ENCODE results near the gene RNF112. TPM values are rescaled to one million over a fixed set of nuclear protein-coding genes. Genes with fewer than 3 reads are reported as not detected.
"Not testable (repeated sequence)": the region's sequence is repeated elsewhere in the genome, so short reads cannot be mapped to it uniquely, and the experiment has no call there.

The RNF112 gene
- total RNA-seq, 2 donors from 2014 or later, result 0.25 to 0.57 TPM

GRCh38 chr17:19417611-19418010 lies 6.6 kb downstream of the RNF112 start:
- Mint-ChIP-seq H3K36me3 (ENCODE audit: low read depth) (no peaks in the 10 kb centered on the region), H3K4me1 (peaks cover 11% of the 10 kb centered on the region), H3K27ac (peak overlapping the region; percentile 89), H3K27me3 (peaks cover 6% of the 10 kb centered on the region), H3K4me3 (peak overlapping the region; percentile 7)
- H3K9me3 ChIP-seq (ENCODE audit: control insufficient read depth, low read length, poor library complexity, severe bottlenecking), result no peaks in the 10 kb centered on the region
- DNase-seq (no peak), ATAC-seq (peak; percentile 65)

DNA sequence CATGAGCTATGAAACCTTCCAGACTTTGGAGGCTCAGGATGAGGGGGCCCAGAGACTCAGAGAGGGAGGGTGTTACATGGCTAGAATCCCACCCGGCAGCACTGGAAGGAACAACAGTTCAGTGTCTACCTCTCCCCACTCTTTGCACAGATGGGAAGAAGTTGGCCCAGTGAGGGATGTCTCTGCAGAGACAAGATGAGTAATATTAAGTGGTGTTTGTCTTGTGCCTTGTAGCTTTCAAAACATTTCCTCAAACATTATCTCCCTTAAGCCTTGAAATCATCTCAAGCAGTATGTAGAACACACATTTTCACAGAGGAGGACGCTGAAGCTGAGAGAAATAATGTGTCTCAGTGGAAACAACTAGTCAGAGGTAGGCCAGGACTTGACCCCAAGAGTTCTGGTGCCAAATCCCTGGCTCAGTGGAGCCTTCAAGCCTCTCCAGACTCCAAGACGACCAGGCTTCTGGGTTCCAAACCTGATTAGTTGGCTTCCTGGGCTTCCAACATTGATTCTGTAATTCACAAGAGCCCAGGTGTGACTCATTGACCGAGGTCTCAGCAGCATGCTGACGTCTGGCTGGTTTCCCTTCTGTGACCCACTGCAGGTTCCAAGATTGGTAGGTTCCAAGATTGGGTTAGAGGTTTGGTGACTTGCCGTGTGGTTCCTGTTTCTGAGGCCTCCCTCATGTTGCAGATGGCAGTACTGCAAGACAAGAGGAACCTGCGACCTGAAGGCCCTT lies 7.4 kb downstream of the RNF112 start:
- Mint-ChIP-seq H3K4me1 (peaks cover 11% of the 10 kb centered on the region), H3K36me3 (ENCODE audit: low read depth) (no peaks in the 10 kb centered on the region)

DNA sequence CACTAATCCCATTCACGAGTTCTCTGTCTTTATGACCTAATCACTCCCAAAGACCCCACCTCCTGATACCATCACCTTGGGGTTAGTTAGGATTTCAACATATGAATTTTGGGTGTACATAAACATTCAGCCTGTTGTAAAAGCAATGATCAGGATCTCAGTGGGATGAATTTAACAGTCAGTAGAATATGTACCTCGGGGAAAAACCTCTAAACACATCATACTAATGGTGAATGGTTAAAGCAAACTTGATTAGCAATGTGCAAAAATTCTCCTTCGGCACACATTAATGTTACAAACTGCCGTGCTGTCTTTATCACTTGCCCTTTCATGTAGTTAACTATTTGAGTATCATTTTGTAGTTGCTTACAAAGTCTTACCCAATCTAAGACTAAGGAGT lies 10.2 kb downstream of the RNF112 start:
- H3K27me3 Mint-ChIP-seq, result peaks cover 13% of the 10 kb centered on the region
- ATAC-seq (no peak), DNase-seq (no peak)
- no peaks in the 10 kb centered on the region for H3K9me3 ChIP-seq (ENCODE audit: control insufficient read depth, low read length, poor library complexity, severe bottlenecking)
- H3K36me3 Mint-ChIP-seq (ENCODE audit: low read depth), result no peaks in the 10 kb centered on the region
- H3K27ac Mint-ChIP-seq, result no peak overlapping the region
- no peak overlapping the region for H3K4me3 Mint-ChIP-seq
- H3K4me1 Mint-ChIP-seq, result peaks cover 11% of the 10 kb centered on the region

More for the DNA sequence above, 7.4 kb downstream of the RNF112 start:
- Mint-ChIP-seq H3K27ac (peak overlapping the region; percentile 89), H3K4me3 (no peak overlapping the region), H3K27me3 (peaks cover 6% of the 10 kb centered on the region)
- DNase-seq (no peak), ATAC-seq (peak; percentile 87)
- no peaks in the 10 kb centered on the region for H3K9me3 ChIP-seq (ENCODE audit: control insufficient read depth, low read length, poor library complexity, severe bottlenecking)

- peaks cover 18% of the 10 kb centered on the region for H3K27me3 Mint-ChIP-seq
- no peak for ATAC-seq
- peaks cover 11% of the 10 kb centered on the region for H3K4me1 Mint-ChIP-seq
Measured at GRCh38 chr17:19421926-19422325, 10.9 kb downstream of the RNF112 start.

DNA sequence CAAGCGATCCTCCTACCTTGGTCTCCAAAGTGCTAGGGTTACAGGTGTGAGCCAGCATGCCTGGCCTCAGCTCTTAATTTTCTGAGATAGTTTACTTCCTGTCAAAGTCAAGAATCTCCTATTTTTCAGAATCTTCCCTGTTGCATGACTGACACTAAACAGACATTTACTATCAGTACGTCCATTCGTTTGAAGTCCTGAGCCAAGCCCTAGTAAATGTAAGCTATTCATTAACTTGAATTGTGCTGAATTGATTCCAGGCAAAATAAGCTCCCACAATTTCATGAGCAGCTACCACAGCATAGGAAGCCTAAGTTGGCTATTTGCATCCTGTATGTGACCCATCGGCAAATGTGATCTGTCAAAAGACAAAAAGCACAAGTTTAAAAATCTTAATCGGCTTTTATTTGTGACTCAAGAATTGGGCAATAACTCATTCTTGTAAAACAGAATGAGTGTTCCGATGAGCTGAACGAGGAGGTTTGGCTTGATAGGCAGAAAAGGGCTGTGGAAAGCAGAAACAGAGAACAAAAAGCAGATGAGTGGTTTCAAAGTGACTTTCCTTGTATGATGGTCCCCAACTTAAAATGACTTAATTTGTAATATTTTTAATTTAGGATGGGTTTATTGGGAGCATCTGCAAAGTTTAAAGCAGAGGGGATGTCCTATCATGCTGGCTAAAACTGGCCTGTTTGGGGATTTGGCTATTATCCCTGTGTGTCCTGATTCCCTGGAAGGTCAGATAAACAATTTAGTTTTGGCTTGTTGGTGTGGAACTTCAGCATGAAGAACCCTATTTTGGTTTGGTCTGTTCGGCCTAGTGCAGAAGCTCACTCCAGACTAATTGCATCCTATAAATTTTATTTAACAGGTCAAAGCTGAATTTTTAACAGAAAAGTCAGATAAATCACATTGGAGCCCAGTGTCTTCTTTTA lies 14.2 kb downstream of the RNF112 start:
- Mint-ChIP-seq H3K27ac (peak overlapping the region; percentile 9), H3K27me3 (peaks cover 18% of the 10 kb centered on the region), H3K4me3 (no peak overlapping the region)

More at GRCh38 chr17:19421926-19422325, 10.9 kb downstream of the RNF112 start:
- no peaks in the 10 kb centered on the region for H3K36me3 Mint-ChIP-seq (ENCODE audit: low read depth)
- no peak overlapping the region for H3K27ac Mint-ChIP-seq
- DNase-seq, result no peak
- H3K4me3 Mint-ChIP-seq, result no peak overlapping the region
- H3K9me3 ChIP-seq (ENCODE audit: control insufficient read depth, low read length, poor library complexity, severe bottlenecking), result no peaks in the 10 kb centered on the region

GRCh38 chr17:19426631-19427030 lies 15.6 kb downstream of the RNF112 start:
- Mint-ChIP-seq H3K27ac (no peak overlapping the region), H3K27me3 (peaks cover 12% of the 10 kb centered on the region), H3K4me3 (no peak overlapping the region), H3K36me3 (ENCODE audit: low read depth) (no peaks in the 10 kb centered on the region), H3K4me1 (no peaks in the 10 kb centered on the region)
- H3K9me3 ChIP-seq (ENCODE audit: control insufficient read depth, low read length, poor library complexity, severe bottlenecking), result no peaks in the 10 kb centered on the region
- no peak for DNase-seq
- no peak for ATAC-seq

More for the DNA sequence above, 14.2 kb downstream of the RNF112 start:
- DNase-seq, result no peak
- H3K9me3 ChIP-seq (ENCODE audit: control insufficient read depth, low read length, poor library complexity, severe bottlenecking), result no peaks in the 10 kb centered on the region
- Mint-ChIP-seq H3K36me3 (ENCODE audit: low read depth) (no peaks in the 10 kb centered on the region), H3K4me1 (no peaks in the 10 kb centered on the region)
- no peak for ATAC-seq

GRCh38 chr17:19431691-19432090 lies 20.7 kb downstream of the RNF112 start:
- H3K36me3 Mint-ChIP-seq (ENCODE audit: low read depth), result no peaks in the 10 kb centered on the region
- ATAC-seq, result no peak
- no peaks in the 10 kb centered on the region for H3K4me1 Mint-ChIP-seq
- no peaks in the 10 kb centered on the region for H3K27me3 Mint-ChIP-seq
- DNase-seq, result no peak
- no peak overlapping the region for H3K4me3 Mint-ChIP-seq
- no peaks in the 10 kb centered on the region for H3K9me3 ChIP-seq (ENCODE audit: control insufficient read depth, low read length, poor library complexity, severe bottlenecking)
- H3K27ac Mint-ChIP-seq, result no peak overlapping the region

DNA sequence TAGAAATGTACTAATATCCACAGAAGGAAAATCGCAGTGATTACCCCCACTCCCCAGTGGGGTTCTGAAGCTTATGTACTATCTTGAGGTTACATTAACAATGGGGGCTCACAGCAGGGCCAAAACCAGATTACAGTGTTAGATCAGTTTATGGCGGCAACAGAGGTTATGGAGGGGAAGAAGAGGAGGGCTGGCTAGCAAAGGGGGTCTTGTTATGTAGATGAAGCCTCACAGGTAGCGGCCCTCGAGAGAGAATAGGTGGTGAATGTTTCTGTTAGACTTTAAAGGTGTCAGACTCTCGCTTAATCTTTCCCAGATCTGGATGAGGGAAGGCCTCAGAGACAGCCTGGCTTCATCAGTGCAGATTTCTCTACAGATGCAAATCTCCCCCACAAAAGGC lies 22.2 kb downstream of the RNF112 start:
- no peak overlapping the region for H3K27ac Mint-ChIP-seq
- DNase-seq (no peak), ATAC-seq (no peak)
- no peak overlapping the region for H3K4me3 Mint-ChIP-seq
- H3K4me1 Mint-ChIP-seq, result no peaks in the 10 kb centered on the region
- H3K27me3 Mint-ChIP-seq, result no peaks in the 10 kb centered on the region
- H3K9me3 ChIP-seq (ENCODE audit: control insufficient read depth, low read length, poor library complexity, severe bottlenecking), result no peaks in the 10 kb centered on the region
- H3K36me3 Mint-ChIP-seq (ENCODE audit: low read depth), result no peaks in the 10 kb centered on the region

DNA sequence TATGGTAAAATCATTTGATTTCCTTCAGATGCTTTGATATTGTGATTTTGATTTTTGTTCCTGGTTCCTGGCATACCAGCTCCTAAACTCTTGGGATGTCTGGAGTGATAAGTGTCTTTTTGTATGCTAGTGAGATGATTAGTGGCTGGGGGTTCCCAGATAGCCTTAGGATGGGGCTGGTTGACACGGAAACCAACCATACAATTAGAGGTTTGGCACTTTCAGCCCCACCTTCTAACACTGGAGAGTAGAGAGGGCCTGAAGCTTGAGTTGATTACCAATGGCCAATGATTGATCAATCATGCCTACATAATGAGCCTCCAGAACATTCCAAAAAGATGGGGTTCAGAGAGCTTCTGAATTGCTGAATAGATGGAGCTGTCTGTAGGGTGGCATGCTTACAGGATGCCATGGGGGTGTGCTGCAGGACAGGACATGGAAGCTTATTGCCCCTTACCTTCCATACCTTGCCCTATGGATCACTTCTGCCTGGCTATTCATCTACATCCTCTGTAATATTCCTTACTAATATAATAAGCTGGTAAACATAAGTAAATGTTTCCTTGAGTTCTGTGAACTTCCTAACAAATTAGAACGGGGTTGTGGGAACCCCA lies 22.8 kb downstream of the RNF112 start:
- Mint-ChIP-seq H3K4me3 (no peak overlapping the region), H3K4me1 (no peaks in the 10 kb centered on the region), H3K27ac (no peak overlapping the region), H3K36me3 (ENCODE audit: low read depth) (no peaks in the 10 kb centered on the region), H3K27me3 (no peaks in the 10 kb centered on the region)
- H3K9me3 ChIP-seq (ENCODE audit: control insufficient read depth, low read length, poor library complexity, severe bottlenecking), result no peaks in the 10 kb centered on the region
- no peak for ATAC-seq
- DNase-seq, result no peak

- H3K9me3 ChIP-seq (ENCODE audit: control insufficient read depth, low read length, poor library complexity, severe bottlenecking), result no peaks in the 10 kb centered on the region
- DNase-seq, result no peak
- no peak for ATAC-seq
- Mint-ChIP-seq H3K4me1 (no peaks in the 10 kb centered on the region), H3K36me3 (ENCODE audit: low read depth) (no peaks in the 10 kb centered on the region), H3K27me3 (peaks cover 5% of the 10 kb centered on the region), H3K4me3 (no peak overlapping the region), H3K27ac (no peak overlapping the region)
Measured at GRCh38 chr17:19440421-19440820, 29.4 kb downstream of the RNF112 start.

DNA sequence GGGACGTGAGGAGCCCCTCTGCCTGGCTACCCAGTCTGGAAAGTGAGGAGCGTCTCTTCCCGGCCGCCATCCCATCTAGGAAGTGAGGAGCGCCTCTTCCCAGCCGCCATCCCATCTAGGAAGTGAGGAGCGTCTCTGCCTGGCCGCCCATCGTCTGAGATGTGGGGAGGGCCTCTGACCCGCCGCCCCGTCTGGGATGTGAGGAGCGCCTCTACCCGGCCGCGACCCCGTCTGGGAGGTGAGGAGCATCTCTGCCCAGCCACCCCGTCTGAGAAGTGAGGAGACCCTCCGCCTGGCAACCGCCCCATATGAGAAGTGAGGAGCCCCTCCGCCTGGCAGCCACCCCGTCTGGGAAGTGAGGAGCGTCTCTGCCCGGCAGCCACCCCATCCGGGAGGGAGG lies 30.3 kb downstream of the RNF112 start:
- H3K9me3 ChIP-seq (ENCODE audit: control insufficient read depth, low read length, poor library complexity, severe bottlenecking); H3K27ac Mint-ChIP-seq; H3K4me3 Mint-ChIP-seq; DNase-seq; ATAC-seq; H3K4me1 Mint-ChIP-seq; H3K27me3 Mint-ChIP-seq; H3K36me3 Mint-ChIP-seq (ENCODE audit: low read depth): not testable (repeated sequence)

DNA sequence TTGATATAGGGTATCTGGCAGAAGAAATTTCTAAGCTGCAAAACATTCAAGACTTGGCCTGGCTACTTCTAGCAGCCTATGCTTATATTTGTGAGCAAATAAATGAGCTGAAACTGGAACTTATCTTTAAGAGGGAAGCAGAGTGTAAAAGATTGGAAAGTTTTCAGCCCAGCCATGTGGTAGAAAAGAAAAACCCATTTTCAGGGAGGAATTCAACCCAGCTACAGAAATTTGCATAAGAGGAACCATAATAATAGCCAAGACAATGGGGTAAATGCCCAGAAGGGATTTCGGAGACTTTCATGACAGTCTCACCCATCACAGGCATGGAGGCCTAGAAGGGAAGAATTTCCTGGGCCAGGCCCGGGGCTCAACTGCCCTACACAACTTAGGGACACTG lies 31.7 kb downstream of the RNF112 start:
- no peak for ATAC-seq
- peaks cover 2% of the 10 kb centered on the region for H3K36me3 Mint-ChIP-seq (ENCODE audit: low read depth)
- no peak overlapping the region for H3K4me3 Mint-ChIP-seq
- peaks cover 4% of the 10 kb centered on the region for H3K4me1 Mint-ChIP-seq
- peaks cover 15% of the 10 kb centered on the region for H3K27me3 Mint-ChIP-seq
- H3K9me3 ChIP-seq (ENCODE audit: control insufficient read depth, low read length, poor library complexity, severe bottlenecking), result no peaks in the 10 kb centered on the region
- no peak for DNase-seq
- no peak overlapping the region for H3K27ac Mint-ChIP-seq

GRCh38 chr17:19443148-19443547 lies 32.1 kb downstream of the RNF112 start:
- H3K9me3 ChIP-seq (ENCODE audit: control insufficient read depth, low read length, poor library complexity, severe bottlenecking), result no peaks in the 10 kb centered on the region
- Mint-ChIP-seq H3K4me1 (peaks cover 5% of the 10 kb centered on the region), H3K27ac (no peak overlapping the region), H3K27me3 (peaks cover 18% of the 10 kb centered on the region), H3K4me3 (no peak overlapping the region), H3K36me3 (ENCODE audit: low read depth) (peaks cover 2% of the 10 kb centered on the region)
- DNase-seq (no peak), ATAC-seq (no peak)

All from T-helper 17 cell (primary cell).